ENCODE results near the gene LGALS7.
"Not testable (repeated sequence)": the region's sequence is repeated elsewhere in the genome, so short reads cannot be mapped to it uniquely, and the experiment has no call there.

GRCh38 chr19:38770949-38771275 lies 2.4 kb downstream of the LGALS7 start:
- TF ChIP-seq, protein P1, sequence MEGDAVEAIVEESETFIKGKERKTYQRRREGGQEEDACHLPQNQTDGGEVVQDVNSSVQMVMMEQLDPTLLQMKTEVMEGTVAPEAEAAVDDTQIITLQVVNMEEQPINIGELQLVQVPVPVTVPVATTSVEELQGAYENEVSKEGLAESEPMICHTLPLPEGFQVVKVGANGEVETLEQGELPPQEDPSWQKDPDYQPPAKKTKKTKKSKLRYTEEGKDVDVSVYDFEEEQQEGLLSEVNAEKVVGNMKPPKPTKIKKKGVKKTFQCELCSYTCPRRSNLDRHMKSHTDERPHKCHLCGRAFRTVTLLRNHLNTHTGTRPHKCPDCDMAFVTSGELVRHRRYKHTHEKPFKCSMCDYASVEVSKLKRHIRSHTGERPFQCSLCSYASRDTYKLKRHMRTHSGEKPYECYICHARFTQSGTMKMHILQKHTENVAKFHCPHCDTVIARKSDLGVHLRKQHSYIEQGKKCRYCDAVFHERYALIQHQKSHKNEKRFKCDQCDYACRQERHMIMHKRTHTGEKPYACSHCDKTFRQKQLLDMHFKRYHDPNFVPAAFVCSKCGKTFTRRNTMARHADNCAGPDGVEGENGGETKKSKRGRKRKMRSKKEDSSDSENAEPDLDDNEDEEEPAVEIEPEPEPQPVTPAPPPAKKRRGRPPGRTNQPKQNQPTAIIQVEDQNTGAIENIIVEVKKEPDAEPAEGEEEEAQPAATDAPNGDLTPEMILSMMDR (IDR thresholded peaks at IDR 0.05; ENCODE audit: poor library complexity): not testable (repeated sequence)
- TF ChIP-seq EZH2 (IDR thresholded peaks at IDR 0.05; ENCODE audit: borderline replicate concordance); EZH2phosphoT487 (IDR thresholded peaks at IDR 0.05; ENCODE audit: low read depth, severe bottlenecking, unreplicated experiment): not testable (repeated sequence)
